IgD-negative memory B cell (primary cell): ENCODE data around the gene MED12. TPM values are rescaled to one million over a fixed set of nuclear protein-coding genes. Genes with fewer than 3 reads are reported as not detected.
"Not testable (repeated sequence)": the region's sequence is repeated elsewhere in the genome, so short reads cannot be mapped to it uniquely, and the experiment has no call there.

Experiments
- H3K27ac Mint-ChIP-seq, 3 donors: one replicate each; pipeline ENCODE4 v1.8.0; 2020 to 2022; ENCODE audit warnings: mild to moderate bottlenecking in 3 of 3, mixed read lengths in 3 of 3, moderate library complexity in 1 of 3
- H3K27me3 Mint-ChIP-seq: one replicate; pipeline ENCODE4 v1.8.0; 2021; ENCODE audit warnings: mixed read lengths
- H3K36me3 Mint-ChIP-seq: one replicate; pipeline ENCODE4 v1.8.0; 2020; ENCODE audit warnings: mild to moderate bottlenecking, mixed read lengths
- H3K4me1 Mint-ChIP-seq, 3 donors: one replicate each; pipeline ENCODE4 v1.8.0; 2020 to 2022; ENCODE audit warnings: mixed read lengths in 3 of 3, mild to moderate bottlenecking in 1 of 3
- H3K4me3 Mint-ChIP-seq, 4 donors: one replicate each; pipeline ENCODE4 v1.8.0; 2020 to 2022; ENCODE audit warnings: mild to moderate bottlenecking in 4 of 4, mixed read lengths in 4 of 4, moderate library complexity in 3 of 4
- H3K9me3 Mint-ChIP-seq, 3 donors: one replicate each; pipeline ENCODE4 v1.8.0; 2020 to 2021; ENCODE audit warnings: mixed read lengths in 3 of 3, mild to moderate bottlenecking in 1 of 3
- polyA plus RNA-seq: library from polyadenylated mRNA; unstranded; fragments of 300-500 nt; fragmentation: Illumina TruSeq; gene quantifications from one replicate; pipeline ENCODE4 v1.2.3, GENCODE V29; 2021

The MED12 gene
- polyA plus RNA-seq, 1 donor from 2014 or later, result 13.1 TPM

DNA sequence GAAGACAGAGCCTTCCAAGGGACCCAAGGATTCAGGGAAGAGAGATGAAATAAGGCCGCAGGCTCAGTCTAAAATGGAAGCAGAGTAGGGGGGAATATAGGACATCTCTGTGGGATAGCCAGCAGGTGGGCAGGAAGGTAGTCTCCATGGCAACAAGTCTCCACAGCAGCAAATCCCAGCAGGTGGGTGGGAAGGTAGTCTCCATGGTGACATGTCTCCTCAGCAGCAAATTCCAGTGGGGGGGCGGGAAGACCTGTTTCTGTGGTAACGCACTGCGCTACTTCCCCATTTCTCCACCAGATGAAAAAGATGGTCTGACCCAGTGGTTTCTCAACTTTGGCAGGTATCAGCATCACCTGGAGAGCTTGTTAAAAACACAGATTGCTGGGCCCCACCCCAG, 44.6 kb downstream of the MED12 start:
- Mint-ChIP-seq H3K27me3 (peaks cover 3% of the 10 kb centered on the region), H3K36me3 (no peaks in the 10 kb centered on the region), H3K27ac (no peak overlapping the region), H3K4me1 (peaks cover 0 to 5% (median 2%) of the 10 kb centered on the region in 3 donors), H3K4me3 (no peak overlapping the region), H3K9me3 (no peaks in the 10 kb centered on the region)

DNA sequence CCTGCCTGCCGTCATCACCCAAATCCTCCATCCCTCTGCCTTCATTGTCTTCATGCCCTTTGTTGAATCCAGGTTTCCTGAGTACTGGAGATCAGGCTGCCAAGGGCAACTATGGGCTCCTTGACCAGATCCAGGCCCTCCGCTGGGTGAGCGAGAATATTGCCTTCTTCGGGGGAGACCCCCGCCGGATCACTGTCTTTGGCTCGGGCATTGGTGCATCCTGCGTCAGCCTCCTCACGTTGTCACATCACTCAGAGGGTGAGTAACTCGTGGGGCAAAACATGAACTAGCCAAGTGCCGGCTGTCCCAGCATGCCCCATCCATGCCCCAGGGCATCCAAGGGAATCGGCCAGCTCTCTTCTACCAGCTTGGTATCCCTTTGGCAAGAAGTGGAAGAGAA, 45.7 kb downstream of the MED12 start:
- no peaks in the 10 kb centered on the region for H3K36me3 Mint-ChIP-seq
- no peak overlapping the region for H3K27ac Mint-ChIP-seq
- H3K4me3 Mint-ChIP-seq, result no peak overlapping the region
- peaks cover 0 to 5% (median 2%) of the 10 kb centered on the region in 3 donors for H3K4me1 Mint-ChIP-seq
- H3K27me3 Mint-ChIP-seq, result peaks cover 3% of the 10 kb centered on the region
- no peaks in the 10 kb centered on the region for H3K9me3 Mint-ChIP-seq

DNA sequence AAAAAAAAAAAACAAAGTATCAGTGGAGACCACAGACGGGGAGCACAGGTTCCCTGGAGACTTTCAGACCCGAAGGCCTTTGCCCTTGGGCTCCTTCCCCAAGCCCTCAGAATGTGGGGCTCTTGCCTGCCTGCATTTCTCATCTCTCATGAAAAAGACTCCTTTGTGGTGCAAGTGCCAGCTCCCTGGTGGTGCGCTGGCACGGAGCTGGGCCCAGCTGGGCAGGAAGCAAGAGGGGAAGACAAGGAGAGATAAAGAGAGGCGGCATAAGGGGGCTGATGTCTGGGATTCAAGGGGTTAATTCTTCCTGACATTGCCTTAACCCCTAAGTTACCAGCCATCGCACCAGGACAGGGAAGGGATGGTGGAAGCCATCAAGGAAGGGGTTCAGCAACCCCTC, 48.1 kb downstream of the MED12 start:
- Mint-ChIP-seq H3K9me3 (no peaks in the 10 kb centered on the region), H3K4me1 (peaks cover under 1 to 6% (median 3%) of the 10 kb centered on the region in 3 donors), H3K27ac (no peak overlapping the region), H3K36me3 (no peaks in the 10 kb centered on the region), H3K4me3 (no peak overlapping the region), H3K27me3 (peaks cover 3% of the 10 kb centered on the region)

DNA sequence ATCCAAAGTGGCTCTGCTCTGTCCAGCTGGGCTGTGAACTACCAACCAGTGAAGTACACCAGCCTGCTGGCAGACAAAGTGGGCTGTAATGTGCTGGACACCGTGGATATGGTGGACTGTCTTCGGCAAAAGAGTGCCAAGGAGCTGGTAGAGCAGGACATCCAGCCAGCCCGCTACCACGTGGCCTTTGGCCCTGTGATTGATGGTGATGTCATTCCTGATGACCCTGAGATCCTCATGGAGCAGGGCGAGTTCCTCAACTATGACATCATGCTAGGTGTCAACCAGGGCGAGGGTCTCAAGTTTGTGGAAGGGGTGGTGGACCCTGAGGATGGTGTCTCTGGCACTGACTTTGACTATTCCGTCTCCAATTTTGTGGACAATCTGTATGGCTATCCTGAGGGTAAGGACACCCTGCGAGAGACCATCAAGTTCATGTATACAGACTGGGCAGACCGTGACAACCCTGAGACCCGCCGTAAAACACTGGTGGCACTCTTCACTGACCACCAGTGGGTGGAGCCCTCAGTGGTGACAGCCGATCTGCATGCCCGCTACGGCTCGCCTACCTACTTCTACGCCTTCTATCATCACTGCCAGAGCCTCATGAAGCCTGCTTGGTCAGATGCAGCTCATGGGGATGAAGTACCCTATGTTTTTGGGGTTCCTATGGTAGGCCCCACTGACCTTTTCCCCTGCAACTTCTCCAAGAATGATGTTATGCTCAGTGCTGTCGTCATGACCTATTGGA, 48.8 kb downstream of the MED12 start:
- Mint-ChIP-seq H3K4me1 (peaks cover 4 to 6% (median 6%) of the 10 kb centered on the region in 3 donors), H3K9me3 (no peaks in the 10 kb centered on the region), H3K27ac (no peak overlapping the region), H3K27me3 (peaks cover 3% of the 10 kb centered on the region), H3K4me3 (no peak overlapping the region), H3K36me3 (no peaks in the 10 kb centered on the region)

DNA sequence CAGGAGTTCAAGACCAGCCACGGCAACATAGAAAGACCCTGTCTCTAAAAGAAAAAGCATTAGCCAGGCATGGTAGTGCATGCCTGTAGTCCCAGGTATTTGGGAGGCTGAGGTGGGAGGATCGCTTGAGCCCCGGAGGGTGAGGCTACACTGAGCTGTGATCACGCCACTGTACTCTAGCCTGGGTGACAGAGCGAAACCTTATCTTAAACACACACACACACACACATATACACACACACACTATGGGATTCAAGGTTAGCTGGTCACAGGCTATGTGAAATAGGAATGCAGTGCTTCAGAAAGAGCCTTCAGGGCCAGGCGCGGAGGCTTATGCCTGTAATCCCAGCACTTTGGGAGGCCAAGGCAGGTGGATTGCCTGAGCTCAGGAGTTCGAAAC, 49.7 kb downstream of the MED12 start:
- no peaks in the 10 kb centered on the region for H3K9me3 Mint-ChIP-seq
- no peaks in the 10 kb centered on the region for H3K36me3 Mint-ChIP-seq
- peaks cover 3% of the 10 kb centered on the region for H3K27me3 Mint-ChIP-seq
- no peak overlapping the region for H3K27ac Mint-ChIP-seq
- peaks cover 5 to 6% (median 6%) of the 10 kb centered on the region in 3 donors for H3K4me1 Mint-ChIP-seq
- H3K4me3 Mint-ChIP-seq, result no peak overlapping the region

DNA sequence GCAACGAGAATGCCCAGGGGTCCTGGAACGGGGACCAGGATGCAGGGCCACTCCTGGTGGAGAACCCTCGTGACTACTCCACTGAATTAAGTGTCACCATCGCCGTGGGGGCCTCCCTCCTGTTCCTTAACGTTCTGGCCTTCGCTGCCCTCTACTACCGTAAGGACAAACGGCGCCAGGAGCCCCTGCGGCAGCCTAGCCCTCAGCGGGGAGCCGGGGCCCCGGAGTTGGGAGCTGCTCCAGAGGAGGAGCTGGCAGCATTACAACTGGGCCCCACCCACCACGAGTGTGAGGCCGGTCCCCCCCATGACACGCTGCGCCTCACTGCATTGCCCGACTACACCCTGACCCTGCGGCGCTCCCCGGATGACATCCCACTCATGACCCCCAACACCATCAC, 51.2 kb downstream of the MED12 start:
- Mint-ChIP-seq H3K27me3 (no peaks in the 10 kb centered on the region), H3K4me1 (peaks cover 6 to 8% (median 6%) of the 10 kb centered on the region in 3 donors), H3K36me3 (no peaks in the 10 kb centered on the region), H3K4me3 (no peak overlapping the region), H3K27ac (peak overlapping the region in 1 of 3 donors; percentile 72), H3K9me3 (no peaks in the 10 kb centered on the region)

DNA sequence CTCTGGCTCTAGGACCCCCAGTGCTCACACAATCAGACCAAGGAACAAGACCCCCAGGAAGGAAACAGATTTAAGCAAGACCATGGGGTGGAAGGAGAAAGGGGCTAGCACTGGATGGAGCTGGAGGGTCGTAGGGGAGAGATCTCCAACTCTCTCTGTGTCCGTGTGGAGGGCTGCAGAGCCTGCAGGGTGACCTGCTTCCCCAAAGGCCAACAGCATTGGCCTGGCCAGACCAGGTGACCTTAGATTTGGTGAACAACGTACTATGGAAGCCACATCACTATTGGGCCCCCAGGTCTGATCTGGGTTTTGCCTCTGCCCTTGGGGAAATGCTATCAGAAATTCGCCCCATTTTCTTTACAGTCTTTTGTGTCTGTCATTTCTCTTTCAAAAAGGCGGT, 52.3 kb downstream of the MED12 start:
- H3K27ac Mint-ChIP-seq, result no peak overlapping the region

DNA sequence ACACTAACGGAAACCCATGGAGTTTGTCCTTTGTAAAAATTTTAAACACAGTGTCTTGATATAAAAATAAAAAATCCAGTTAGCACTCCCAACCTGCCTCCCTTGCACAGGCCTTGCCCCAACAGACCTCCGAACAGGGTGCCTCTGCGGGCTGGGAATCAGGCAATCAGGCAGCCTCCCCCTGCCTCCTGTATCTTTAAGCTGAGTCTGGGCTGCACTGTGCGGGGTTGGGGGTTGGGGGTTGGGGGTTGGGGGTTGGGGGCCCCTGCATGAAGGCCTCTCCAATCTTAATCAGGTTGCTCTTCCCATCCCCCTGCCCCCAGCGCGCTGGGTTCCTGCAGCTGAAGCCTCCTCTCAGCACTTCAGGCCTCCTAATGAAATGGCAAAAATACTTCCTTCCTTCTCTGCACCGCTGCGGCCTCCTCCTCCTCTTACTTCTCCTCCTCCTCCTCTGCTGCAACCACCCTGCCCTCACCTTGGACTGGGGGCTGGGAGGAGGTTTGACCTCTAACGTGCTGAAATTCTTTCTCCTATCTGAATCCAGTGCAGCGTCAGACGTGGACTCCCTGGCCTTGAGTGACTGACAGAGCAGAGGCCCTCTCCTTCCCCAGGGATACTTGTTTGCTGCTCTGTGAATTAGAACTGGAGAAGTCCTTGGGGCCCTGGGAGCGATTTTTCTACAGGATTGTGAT, 52.9 kb downstream of the MED12 start:
- peaks cover 6% of the 10 kb centered on the region in 3 donors for H3K4me1 Mint-ChIP-seq
- no peak overlapping the region for H3K4me3 Mint-ChIP-seq
- H3K27ac Mint-ChIP-seq, result peak overlapping the region in 1 of 3 donors; percentile 6
- H3K27me3 Mint-ChIP-seq, result no peaks in the 10 kb centered on the region
- no peaks in the 10 kb centered on the region for H3K9me3 Mint-ChIP-seq
- no peaks in the 10 kb centered on the region for H3K36me3 Mint-ChIP-seq

More for the DNA sequence above, 52.3 kb downstream of the MED12 start:
- Mint-ChIP-seq H3K4me1 (peaks cover 6 to 8% (median 6%) of the 10 kb centered on the region in 3 donors), H3K36me3 (no peaks in the 10 kb centered on the region), H3K4me3 (peak overlapping the region in 1 of 4 donors; percentile 21), H3K9me3 (no peaks in the 10 kb centered on the region), H3K27me3 (no peaks in the 10 kb centered on the region)

DNA sequence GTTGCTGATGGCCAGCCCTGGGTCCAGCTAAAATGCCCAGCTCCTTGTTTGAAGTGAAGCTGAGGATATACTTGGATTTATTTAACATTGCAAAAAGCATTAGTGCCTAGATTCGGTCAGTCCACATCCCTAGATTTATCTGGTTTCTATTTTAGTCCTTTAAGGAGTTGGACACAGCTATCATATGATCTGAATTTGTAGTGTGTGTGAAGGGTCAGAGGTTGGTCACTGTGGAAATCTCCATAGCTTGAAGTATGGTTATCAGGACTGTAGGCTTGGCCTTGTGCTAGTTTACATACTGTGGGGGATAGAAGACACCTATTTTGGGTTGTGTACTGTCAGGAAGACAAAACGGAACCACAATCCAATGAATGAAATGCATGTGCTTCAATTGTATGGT, 55.0 kb downstream of the MED12 start:
- Mint-ChIP-seq H3K27me3 (no peaks in the 10 kb centered on the region), H3K4me3 (no peak overlapping the region), H3K36me3 (no peaks in the 10 kb centered on the region), H3K27ac (no peak overlapping the region), H3K9me3 (no peaks in the 10 kb centered on the region), H3K4me1 (peaks cover 1 to 7% (median 6%) of the 10 kb centered on the region in 3 donors)

DNA sequence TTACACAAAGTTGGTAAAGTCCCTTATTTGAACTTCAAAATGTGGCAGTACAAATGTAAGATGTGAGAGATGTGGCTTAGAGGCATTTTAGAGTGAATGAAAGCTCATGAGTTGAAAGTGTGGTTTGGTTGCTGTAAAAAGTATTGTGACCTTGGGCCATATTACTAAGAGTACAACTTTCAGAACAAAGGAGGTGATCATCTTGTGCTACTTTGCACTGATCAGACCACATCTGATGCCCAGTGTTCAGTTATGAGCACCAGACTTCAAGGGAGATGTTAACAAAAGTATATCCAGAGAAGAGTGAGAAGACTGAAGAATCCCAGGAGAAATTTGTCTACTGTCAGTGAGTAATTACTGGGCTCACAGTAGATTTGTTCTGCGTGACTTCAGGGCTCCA, 56.4 kb downstream of the MED12 start:
- no peaks in the 10 kb centered on the region for H3K27me3 Mint-ChIP-seq
- H3K36me3 Mint-ChIP-seq, result no peaks in the 10 kb centered on the region
- H3K4me3 Mint-ChIP-seq, result no peak overlapping the region
- H3K27ac Mint-ChIP-seq, result no peak overlapping the region
- peaks cover 4 to 12% (median 9%) of the 10 kb centered on the region in 3 donors for H3K4me1 Mint-ChIP-seq
- no peaks in the 10 kb centered on the region for H3K9me3 Mint-ChIP-seq

DNA sequence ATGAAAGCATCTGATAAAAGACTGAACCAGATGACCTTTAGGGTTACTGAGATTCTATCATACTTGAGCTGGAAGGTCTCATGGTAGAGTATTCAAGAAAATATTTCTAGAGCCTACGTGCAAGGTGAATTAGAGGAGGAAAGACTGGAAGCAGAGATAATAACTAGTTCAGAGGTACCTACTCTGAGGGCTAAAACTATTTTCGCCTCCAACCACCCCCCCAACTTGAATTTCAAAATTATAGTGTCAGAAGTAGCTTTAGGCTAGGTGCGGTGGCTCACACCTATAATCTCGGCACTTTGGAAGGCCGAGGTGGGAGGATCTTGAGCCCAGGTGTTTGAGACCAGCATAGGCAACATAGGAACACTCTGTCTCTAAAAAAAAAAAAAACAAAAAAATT, 57.1 kb downstream of the MED12 start:
- no peak overlapping the region for H3K4me3 Mint-ChIP-seq
- peaks cover 3 to 12% (median 9%) of the 10 kb centered on the region in 3 donors for H3K4me1 Mint-ChIP-seq
- H3K36me3 Mint-ChIP-seq, result no peaks in the 10 kb centered on the region

DNA sequence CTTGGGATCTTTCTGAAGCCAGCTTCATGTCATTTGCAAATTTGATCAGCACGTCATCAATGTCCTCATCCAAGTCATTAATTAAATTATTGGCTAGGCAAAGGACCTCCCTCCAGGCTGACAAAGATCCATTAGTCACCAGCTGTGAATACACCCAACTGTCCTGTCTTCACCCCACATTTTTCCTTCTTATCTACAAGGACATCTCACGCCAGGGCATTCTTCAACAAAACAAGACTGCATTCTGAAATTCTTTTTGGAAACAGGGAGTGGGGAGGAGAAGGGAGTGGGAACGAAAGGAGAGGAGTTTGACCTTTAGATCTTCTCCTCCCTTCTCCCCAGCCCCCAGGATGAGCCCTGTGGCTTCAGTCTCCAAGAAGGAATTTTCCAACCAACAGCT, 58.9 kb downstream of the MED12 start:
- no peak overlapping the region for H3K4me3 Mint-ChIP-seq
- no peak overlapping the region for H3K27ac Mint-ChIP-seq
- H3K9me3 Mint-ChIP-seq, result no peaks in the 10 kb centered on the region
- H3K27me3 Mint-ChIP-seq, result no peaks in the 10 kb centered on the region
- H3K36me3 Mint-ChIP-seq, result no peaks in the 10 kb centered on the region
- H3K4me1 Mint-ChIP-seq, result peaks cover 3 to 11% (median 9%) of the 10 kb centered on the region in 3 donors

More for the DNA sequence above, 57.1 kb downstream of the MED12 start:
- Mint-ChIP-seq H3K27ac (no peak overlapping the region), H3K27me3 (no peaks in the 10 kb centered on the region), H3K9me3 (no peaks in the 10 kb centered on the region)

DNA sequence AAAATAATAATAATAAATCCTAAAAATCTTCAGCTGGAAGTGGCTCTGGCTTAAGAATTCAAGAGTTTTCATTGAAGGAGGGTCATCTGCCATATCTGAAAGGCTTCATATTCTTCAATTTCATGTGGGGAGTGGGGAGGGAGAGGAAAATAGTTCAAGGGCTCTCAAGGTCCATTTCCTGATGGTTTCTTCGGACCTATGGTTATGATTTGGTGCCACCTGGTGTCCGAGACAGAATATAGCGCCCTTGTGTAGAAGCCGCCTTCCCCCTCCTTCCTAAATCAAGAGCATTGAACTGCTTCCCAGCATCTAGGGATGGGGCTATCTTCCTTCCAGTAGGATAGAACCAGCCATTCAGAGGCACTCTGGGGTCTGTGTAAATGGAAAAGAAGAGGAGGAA, 60.5 kb downstream of the MED12 start:
- peak overlapping the region; percentile 11 to 90 (median 67) for H3K27ac Mint-ChIP-seq
- peak overlapping the region in 1 of 4 donors; percentile 9 for H3K4me3 Mint-ChIP-seq
- no peaks in the 10 kb centered on the region for H3K36me3 Mint-ChIP-seq
- no peaks in the 10 kb centered on the region for H3K9me3 Mint-ChIP-seq
- peaks cover 3 to 11% (median 8%) of the 10 kb centered on the region in 3 donors for H3K4me1 Mint-ChIP-seq
- no peaks in the 10 kb centered on the region for H3K27me3 Mint-ChIP-seq

DNA sequence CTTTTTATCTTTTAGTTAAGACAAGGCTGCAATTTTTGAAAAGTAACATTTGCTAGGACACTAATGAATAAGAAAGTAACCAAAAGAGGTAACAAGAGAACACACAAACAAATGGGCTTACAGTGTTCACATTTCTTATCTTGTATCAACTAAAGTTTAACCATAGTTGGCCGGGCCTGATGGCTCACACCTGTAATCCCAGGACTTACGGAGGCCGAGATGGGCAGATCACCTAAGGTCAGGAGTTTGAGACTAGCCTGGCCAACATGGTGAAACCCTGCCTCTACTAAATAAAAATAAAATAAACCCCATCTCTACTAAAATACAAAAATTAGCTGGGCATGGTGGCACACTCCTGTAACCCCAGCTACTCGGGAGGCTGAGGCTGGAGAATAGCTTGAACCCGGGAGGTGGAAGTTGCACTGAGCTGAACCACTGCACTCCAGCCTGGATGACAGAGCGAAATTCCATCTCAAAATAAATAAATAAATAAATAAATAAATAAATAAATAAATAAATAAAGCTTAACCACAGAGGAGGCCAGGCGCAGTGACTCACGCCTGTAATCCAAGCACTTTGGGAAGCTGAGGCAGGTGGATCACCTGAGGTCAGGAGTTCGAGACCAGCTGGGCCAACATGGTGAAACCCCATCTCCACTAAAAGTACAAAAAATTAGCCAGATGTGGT, 62.3 kb downstream of the MED12 start:
- H3K9me3 Mint-ChIP-seq, H3K27me3 Mint-ChIP-seq, H3K36me3 Mint-ChIP-seq: not testable (repeated sequence)
- Mint-ChIP-seq H3K4me3 (peak overlapping the region in 3 of 4 donors; percentile 67 to 89 (median 81)), H3K4me1 (peaks cover 5 to 11% (median 8%) of the 10 kb centered on the region in 3 donors), H3K27ac (peak overlapping the region in 1 of 3 donors; percentile 39)

DNA sequence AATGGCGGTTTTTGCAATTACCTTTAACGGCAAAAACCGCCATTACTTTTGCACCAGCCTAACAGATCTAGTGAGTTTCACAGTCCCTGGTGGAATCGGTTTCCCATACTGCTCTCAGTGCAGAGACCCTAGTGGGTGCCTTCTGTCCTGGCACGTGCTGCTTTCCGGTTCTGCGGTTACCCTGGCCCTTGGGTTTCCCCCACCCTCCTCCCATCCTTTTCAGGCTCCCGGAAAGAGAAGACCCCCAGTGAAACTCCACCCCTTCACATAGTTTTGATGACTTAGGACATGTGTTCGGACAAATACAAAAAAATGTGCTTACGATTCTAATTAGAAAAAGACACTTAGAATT, 63.1 kb downstream of the MED12 start:
- Mint-ChIP-seq H3K36me3 (no peaks in the 10 kb centered on the region), H3K4me1 (peaks cover 5 to 11% (median 8%) of the 10 kb centered on the region in 3 donors), H3K27me3 (no peaks in the 10 kb centered on the region), H3K27ac (peak overlapping the region; percentile 88 to 99 (median 96)), H3K9me3 (no peaks in the 10 kb centered on the region), H3K4me3 (peak overlapping the region; percentile 89 to 99 (median 94))
